ENCODE measurements around the gene PHF23. TPM values are rescaled to one million over a fixed set of nuclear protein-coding genes. Genes with fewer than 3 reads are reported as not detected.

PHF23 gene
- total and polyA plus RNA-seq, 8 donors: 7.0 to 23.3 (median 11.9) TPM

- Histone ChIP-seq H3K36me3 (no peaks in the 10 kb centered on the region), H3K9me3 (no peaks in the 10 kb centered on the region), H3K27me3 (no peaks in the 10 kb centered on the region), H3K4me1 (no peaks in the 10 kb centered on the region), H3K4me3 (no peak overlapping the region), H3K27ac (no peak overlapping the region)
- FAIRE-seq: no peak
- no peak for TF ChIP-seq CTCF (IDR thresholded peaks at IDR 0.05)
- peak in 2 of 6 donors; percentile 12 to 44 for DNase-seq
- intact Hi-C loops (cut with DNase I): no loop called here
- ATAC-seq: no peak
- 81 to 82% methylated on average over 23 to 24 of the region's 24 CpGs for WGBS, 2 donors
Observed at GRCh38 chr17:7207120-7208001, 31.9 kb downstream of the PHF23 start.

GRCh38 chr17:7205561-7205960, 33.7 kb downstream of the PHF23 start:
- WGBS, 2 donors: 53 to 57% methylated on average over 14 to 15 of the region's 15 CpGs
- peak overlapping the region in 2 of 4 donors; percentile 31 to 46 for H3K4me3 ChIP-seq
- no peak for FAIRE-seq

GRCh38 chr17:7204828-7205461, 34.3 kb downstream of the PHF23 start:
- WGBS, 2 donors: 2 to 3% methylated on average over 30 to 34 of the region's 34 CpGs
- ATAC-seq: peak; percentile 85 to 88 (median 88)
- Histone ChIP-seq H3K27ac (no peak overlapping the region), H3K27me3 (no peaks in the 10 kb centered on the region), H3K36me3 (no peaks in the 10 kb centered on the region), H3K9me3 (no peaks in the 10 kb centered on the region), H3K4me1 (no peaks in the 10 kb centered on the region), H3K4me3 (peak overlapping the region in 2 of 4 donors; percentile 31 to 46)
- FAIRE-seq: no peak
- TF ChIP-seq CTCF (IDR thresholded peaks at IDR 0.05): no peak
- DNase-seq: peak; percentile 77 to 89 (median 80)
- intact Hi-C loops (cut with DNase I): no loop called here

More at GRCh38 chr17:7205561-7205960, 33.7 kb downstream of the PHF23 start:
- no peaks in the 10 kb centered on the region for H3K27me3 ChIP-seq
- ATAC-seq (no peak), DNase-seq (peak in 2 of 6 donors; percentile 9 to 16)
- no peaks in the 10 kb centered on the region for H3K9me3 ChIP-seq
- no peak for TF ChIP-seq CTCF (IDR thresholded peaks at IDR 0.05)
- intact Hi-C loops (cut with DNase I): no loop called here
- no peaks in the 10 kb centered on the region for H3K4me1 ChIP-seq
- no peak overlapping the region for H3K27ac ChIP-seq
- H3K36me3 ChIP-seq: no peaks in the 10 kb centered on the region

GRCh38 chr17:7204336-7204735, 34.9 kb downstream of the PHF23 start:
- intact Hi-C loops (cut with DNase I): no loop called here
- TF ChIP-seq CTCF (IDR thresholded peaks at IDR 0.05): no peak
- 70 to 84% methylated on average over 15 of the region's 15 CpGs for WGBS, 2 donors
- ATAC-seq: peak in 3 of 4 donors; percentile 6 to 36 (median 32)
- FAIRE-seq: no peak
- DNase-seq: peak in 2 of 6 donors; percentile 33 to 71
- Histone ChIP-seq H3K27me3 (no peaks in the 10 kb centered on the region), H3K36me3 (no peaks in the 10 kb centered on the region), H3K9me3 (no peaks in the 10 kb centered on the region), H3K4me1 (no peaks in the 10 kb centered on the region), H3K4me3 (no peak overlapping the region), H3K27ac (no peak overlapping the region)
